DND-41 (cell line): ENCODE results near the gene DGKB.

Experiments
- CTCF ChIP-seq: IDR thresholded peaks from 2 replicates; pipeline ENCODE4 v1.5.1; 2012; ENCODE audit warnings: borderline replicate concordance, low read length, moderate library complexity, mild to moderate bottlenecking; ENCODE audit not compliant: poor library complexity, severe bottlenecking; ENCODE audit errors: extremely low read depth
- EZH2 ChIP-seq: IDR thresholded peaks from 3 replicates; pipeline ENCODE4 v1.6.1; 2012; ENCODE audit warnings: borderline replicate concordance, low read depth, mild to moderate bottlenecking, moderate library complexity, low read length, inconsistent platforms; ENCODE audit not compliant: severe bottlenecking

GRCh38 chr7:14483663-14484062 is 418.9 kb downstream of the DGKB start:
- no peak for TF ChIP-seq CTCF
- no peak for TF ChIP-seq EZH2
